Measurements from ENCODE around the gene NCOR1.

DNA sequence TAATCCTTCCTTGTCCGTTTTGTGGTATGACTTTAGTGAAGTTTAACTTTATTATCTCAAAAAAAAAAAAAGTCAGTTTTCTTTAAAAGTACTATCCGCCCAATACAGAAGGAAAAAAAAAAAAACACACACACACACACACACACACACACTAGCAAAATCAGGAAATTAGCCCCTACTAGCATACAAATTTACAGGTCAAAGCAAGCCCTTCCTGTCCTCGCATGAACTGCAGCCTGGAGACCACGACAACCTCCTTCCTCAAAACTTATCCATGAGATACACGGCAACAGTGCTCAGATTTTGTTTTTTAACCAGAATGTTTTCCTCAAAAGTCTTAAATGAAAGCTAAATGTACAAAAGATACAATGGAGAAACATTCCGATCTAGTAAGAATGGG, 16.2 kb downstream of the NCOR1 start:
- TF ChIP-seq IRF2 (CRISPR knock-in tag; IDR thresholded peaks at IDR 0.05) (no peak), KDM1A (IDR thresholded peaks at IDR 0.05) (no peak), NR3C1 (CRISPR knock-in tag; IDR thresholded peaks at IDR 0.05) (no peak), ETS2 (tag; IDR thresholded peaks at IDR 0.05; ENCODE audit: borderline replicate concordance, poor library complexity, severe bottlenecking) (no peak), ZNF3 (CRISPR knock-in tag; IDR thresholded peaks at IDR 0.05) (no peak), HNRNPH1 (optimal IDR thresholded peaks at IDR 0.05; ENCODE audit: low read depth, low read length) (no peak), NCOA6 (IDR thresholded peaks at IDR 0.05) (no peak), ZNF274 (IDR thresholded peaks at IDR 0.05; ENCODE audit: borderline replicate concordance, low read depth, low read length) (no peak), POLR2AphosphoS5 (IDR thresholded peaks at IDR 0.05; ENCODE audit: control insufficient read depth, insufficient read depth, low read depth, low read length) (no peak)
- TF ChIP-seq, protein P1, sequence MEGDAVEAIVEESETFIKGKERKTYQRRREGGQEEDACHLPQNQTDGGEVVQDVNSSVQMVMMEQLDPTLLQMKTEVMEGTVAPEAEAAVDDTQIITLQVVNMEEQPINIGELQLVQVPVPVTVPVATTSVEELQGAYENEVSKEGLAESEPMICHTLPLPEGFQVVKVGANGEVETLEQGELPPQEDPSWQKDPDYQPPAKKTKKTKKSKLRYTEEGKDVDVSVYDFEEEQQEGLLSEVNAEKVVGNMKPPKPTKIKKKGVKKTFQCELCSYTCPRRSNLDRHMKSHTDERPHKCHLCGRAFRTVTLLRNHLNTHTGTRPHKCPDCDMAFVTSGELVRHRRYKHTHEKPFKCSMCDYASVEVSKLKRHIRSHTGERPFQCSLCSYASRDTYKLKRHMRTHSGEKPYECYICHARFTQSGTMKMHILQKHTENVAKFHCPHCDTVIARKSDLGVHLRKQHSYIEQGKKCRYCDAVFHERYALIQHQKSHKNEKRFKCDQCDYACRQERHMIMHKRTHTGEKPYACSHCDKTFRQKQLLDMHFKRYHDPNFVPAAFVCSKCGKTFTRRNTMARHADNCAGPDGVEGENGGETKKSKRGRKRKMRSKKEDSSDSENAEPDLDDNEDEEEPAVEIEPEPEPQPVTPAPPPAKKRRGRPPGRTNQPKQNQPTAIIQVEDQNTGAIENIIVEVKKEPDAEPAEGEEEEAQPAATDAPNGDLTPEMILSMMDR (IDR thresholded peaks at IDR 0.05 in 2 of 3, conservative IDR thresholded peaks at IDR 0.05 in 1 of 3; ENCODE audit: insufficient read depth in 2 of 3, low read depth in 1 of 3, low read length in 3 of 3), result no peak
